ENCODE measurements around the gene MSI2.

DNA sequence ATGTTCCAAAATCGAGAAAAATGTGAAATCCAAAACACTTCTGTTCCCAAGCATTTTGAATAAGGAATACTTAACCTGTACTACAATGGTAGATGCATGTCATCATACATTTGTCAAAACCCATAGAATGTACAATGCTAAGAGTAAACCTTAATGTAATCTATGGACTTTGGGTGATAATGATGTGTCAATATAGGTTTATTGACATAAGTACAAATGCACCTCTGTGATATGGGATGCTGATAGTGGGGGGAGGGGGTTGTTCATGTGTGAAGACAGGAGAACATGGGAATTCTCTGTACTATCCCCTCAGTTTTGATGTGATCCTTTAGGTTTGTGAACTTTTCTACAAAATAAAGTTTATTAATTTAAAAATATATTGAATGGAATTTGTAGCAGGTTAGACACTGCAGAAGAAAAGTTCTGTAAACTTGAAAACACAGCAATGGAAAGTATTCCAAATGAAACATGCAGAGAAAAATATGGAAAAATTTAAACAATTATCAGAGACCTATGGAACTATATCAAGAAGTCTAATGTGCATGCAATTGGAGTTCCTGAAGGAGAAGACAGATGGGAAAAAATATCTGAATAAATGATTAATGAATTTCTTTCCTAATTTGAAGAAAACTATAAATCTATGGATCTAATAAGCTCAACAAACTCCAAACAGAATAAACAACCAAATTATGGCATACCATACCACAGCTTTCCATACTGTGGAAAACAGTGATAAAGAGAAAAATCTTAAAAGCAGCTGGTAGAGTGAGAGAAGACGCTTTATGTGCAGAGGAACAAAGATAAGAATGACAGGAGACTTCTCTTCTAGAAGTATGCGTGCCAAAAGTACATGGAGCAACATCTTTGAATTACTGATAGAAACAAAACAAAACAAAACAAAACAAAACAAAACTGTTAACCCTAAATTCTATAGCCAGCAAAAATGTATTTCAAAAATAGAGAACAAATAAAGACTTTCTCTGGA is 34.7 kb upstream of the MSI2 start:
- no peak for TF ChIP-seq POLR2A (IDR thresholded peaks at IDR 0.05)
- TF ChIP-seq, protein P1, sequence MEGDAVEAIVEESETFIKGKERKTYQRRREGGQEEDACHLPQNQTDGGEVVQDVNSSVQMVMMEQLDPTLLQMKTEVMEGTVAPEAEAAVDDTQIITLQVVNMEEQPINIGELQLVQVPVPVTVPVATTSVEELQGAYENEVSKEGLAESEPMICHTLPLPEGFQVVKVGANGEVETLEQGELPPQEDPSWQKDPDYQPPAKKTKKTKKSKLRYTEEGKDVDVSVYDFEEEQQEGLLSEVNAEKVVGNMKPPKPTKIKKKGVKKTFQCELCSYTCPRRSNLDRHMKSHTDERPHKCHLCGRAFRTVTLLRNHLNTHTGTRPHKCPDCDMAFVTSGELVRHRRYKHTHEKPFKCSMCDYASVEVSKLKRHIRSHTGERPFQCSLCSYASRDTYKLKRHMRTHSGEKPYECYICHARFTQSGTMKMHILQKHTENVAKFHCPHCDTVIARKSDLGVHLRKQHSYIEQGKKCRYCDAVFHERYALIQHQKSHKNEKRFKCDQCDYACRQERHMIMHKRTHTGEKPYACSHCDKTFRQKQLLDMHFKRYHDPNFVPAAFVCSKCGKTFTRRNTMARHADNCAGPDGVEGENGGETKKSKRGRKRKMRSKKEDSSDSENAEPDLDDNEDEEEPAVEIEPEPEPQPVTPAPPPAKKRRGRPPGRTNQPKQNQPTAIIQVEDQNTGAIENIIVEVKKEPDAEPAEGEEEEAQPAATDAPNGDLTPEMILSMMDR (IDR thresholded peaks at IDR 0.05): no peak

All from right lobe of liver (tissue), 4 donors.